ENCODE data around the gene DNAJB4. TPM values are rescaled to one million over a fixed set of nuclear protein-coding genes. Genes with fewer than 3 reads are reported as not detected.
"Not testable (repeated sequence)": the region's sequence is repeated elsewhere in the genome, so short reads cannot be mapped to it uniquely, and the experiment has no call there.

The DNAJB4 gene
- polyA plus RNA-seq (ENCODE audit: insufficient read length in 12 of 12): 100 to 1,000 TPM in 2 of 12 donors, 10 to 100 TPM in 9, not detected in 1; 71.6 to 109 (median 92.1) TPM
- long read RNA-seq, donor 1, transcript DNAJB4-201 (3 exons, 2,988 nt): major isoform, 7 of 24 reads
- long read RNA-seq, donor 1, partial matches to known transcripts: 12 of 24 reads
- long read RNA-seq, donor 1, other reads (novel, unspliced or antisense): 0 of 24 reads
- long read RNA-seq, donor 2, transcript DNAJB4-201 (3 exons, 2,988 nt): major isoform, 23 of 48 reads
- long read RNA-seq, donor 2, transcript DNAJB4-206 (3 exons, 949 nt): minor isoform, 9 of 48 reads
- long read RNA-seq, donor 2, partial matches to known transcripts: 16 of 48 reads
- long read RNA-seq, donor 2, other reads (novel, unspliced or antisense): 0 of 48 reads
- long read RNA-seq, donor 3, transcript DNAJB4-201 (3 exons, 2,988 nt): major isoform, 12 of 26 reads
- long read RNA-seq, donor 3, partial matches to known transcripts: 13 of 26 reads
- long read RNA-seq, donor 3, other reads (novel, unspliced or antisense): 0 of 26 reads
- long read RNA-seq, donor 4, transcript DNAJB4-201 (3 exons, 2,988 nt): major isoform, 9 of 24 reads
- long read RNA-seq, donor 4, partial matches to known transcripts: 15 of 24 reads
- long read RNA-seq, donor 4, other reads (novel, unspliced or antisense): 0 of 24 reads
- long read RNA-seq, donor 5, transcript DNAJB4-206 (3 exons, 949 nt): minor isoform, 5 of 171 reads
- long read RNA-seq, donor 5, transcript DNAJB4-201 (3 exons, 2,988 nt): major isoform, 32 of 171 reads
- long read RNA-seq, donor 5, partial matches to known transcripts: 134 of 171 reads
- long read RNA-seq, donor 5, other reads (novel, unspliced or antisense): 0 of 171 reads
- long read RNA-seq, donor 6, transcript DNAJB4-201 (3 exons, 2,988 nt): major isoform, 17 of 39 reads
- long read RNA-seq, donor 6, partial matches to known transcripts: 21 of 39 reads
- long read RNA-seq, donor 6, other reads (novel, unspliced or antisense): 0 of 39 reads
- long read RNA-seq, donor 7, transcript DNAJB4-201 (3 exons, 2,988 nt): major isoform, 6 of 19 reads
- long read RNA-seq, donor 7, partial matches to known transcripts: 12 of 19 reads
- long read RNA-seq, donor 7, other reads (novel, unspliced or antisense): 0 of 19 reads
- long read RNA-seq, donor 8, transcript DNAJB4-201 (3 exons, 2,988 nt): major isoform, 38 of 144 reads
- long read RNA-seq, donor 8, partial matches to known transcripts: 103 of 144 reads
- long read RNA-seq, donor 8, other reads (novel, unspliced or antisense): 0 of 144 reads
- long read RNA-seq, donor 9, transcript DNAJB4-201 (3 exons, 2,988 nt): major isoform, 12 of 27 reads
- long read RNA-seq, donor 9, partial matches to known transcripts: 12 of 27 reads
- long read RNA-seq, donor 9, other reads (novel, unspliced or antisense): 0 of 27 reads
- long read RNA-seq, donor 10, transcript DNAJB4-206 (3 exons, 949 nt): minor isoform, 6 of 52 reads
- long read RNA-seq, donor 10, transcript DNAJB4-201 (3 exons, 2,988 nt): major isoform, 24 of 52 reads
- long read RNA-seq, donor 10, partial matches to known transcripts: 22 of 52 reads
- long read RNA-seq, donor 10, other reads (novel, unspliced or antisense): 0 of 52 reads
- long read RNA-seq, donor 11, transcript DNAJB4-201 (3 exons, 2,988 nt): major isoform, 26 of 68 reads
- long read RNA-seq, donor 11, partial matches to known transcripts: 40 of 68 reads
- long read RNA-seq, donor 11, other reads (novel, unspliced or antisense): 0 of 68 reads

- DNase-seq: peak; percentile 96
Observed at GRCh38 chr1:78004719-78005447, at the start of gene DNAJB4. DNAJB4 (plus strand) TSS chr1:78004939; CDS start chr1:78005111, 172 bp downstream.

GRCh38 chr1:77955709-77956108 is 49.0 kb upstream of the DNAJB4 start:
- no peak for DNase-seq

GRCh38 chr1:77956464-77956863 is 48.3 kb upstream of the DNAJB4 start:
- DNase-seq: no peak

- no peak for DNase-seq
Observed at GRCh38 chr1:77958391-77958790, 46.3 kb upstream of the DNAJB4 start.

- no peak for DNase-seq
Observed at GRCh38 chr1:77958850-77959249, 45.9 kb upstream of the DNAJB4 start.

GRCh38 chr1:77961392-77961791 is 43.3 kb upstream of the DNAJB4 start:
- DNase-seq: no peak

GRCh38 chr1:77966291-77966690 is 38.4 kb upstream of the DNAJB4 start:
- DNase-seq: no peak

GRCh38 chr1:77970192-77970591 is 34.5 kb upstream of the DNAJB4 start:
- DNase-seq: no peak

- DNase-seq: no peak
Observed at GRCh38 chr1:77972080-77972479, 32.7 kb upstream of the DNAJB4 start.

- no peak for DNase-seq
Observed at GRCh38 chr1:77975386-77975785, 29.4 kb upstream of the DNAJB4 start.

GRCh38 chr1:77975907-77976306 is 28.8 kb upstream of the DNAJB4 start:
- no peak for DNase-seq

GRCh38 chr1:77976433-77977076 is 28.2 kb upstream of the DNAJB4 start:
- DNase-seq: no peak

- no peak for DNase-seq
Observed at GRCh38 chr1:77977989-77978292, 26.8 kb upstream of the DNAJB4 start.

GRCh38 chr1:77978293-77978968 is 26.3 kb upstream of the DNAJB4 start:
- peak; percentile 89 for DNase-seq

- DNase-seq: peak; percentile 100
Observed at GRCh38 chr1:77978969-77979876, 25.5 kb upstream of the DNAJB4 start, which contains the start of gene FUBP1. FUBP1 (minus strand) TSS chr1:77979072; CDS start chr1:77979004, 68 bp downstream.

GRCh38 chr1:77983352-77983996 is 21.3 kb upstream of the DNAJB4 start:
- DNase-seq: not testable (repeated sequence)

- DNase-seq: no peak
Observed at GRCh38 chr1:77983997-77984355, 20.8 kb upstream of the DNAJB4 start.

Data from muscle of arm (tissue), 14 donors.